Measurements from ENCODE around the gene CDC20. TPM values are rescaled to one million over a fixed set of nuclear protein-coding genes. Genes with fewer than 3 reads are reported as not detected.

The CDC20 gene
- total and polyA plus RNA-seq, 10 of the 15 experiments (the other 5 are each of a cell fraction or from before 2014, with no cell fraction given), result 36.3 to 347 (median 150) TPM

GRCh38 chr1:43329995-43330751 is 28.6 kb upstream of the CDC20 start:
- BruUV-seq (replicated peaks), result no TSS peak
- H4K20me1 ChIP-seq (ENCODE audit: control insufficient read depth, insufficient read depth), result no peaks in the 10 kb centered on the region
- H3K9ac ChIP-seq (ENCODE audit: control insufficient read depth, insufficient read depth, low read length), result no peak overlapping the region
- H3K36me3 ChIP-seq (ENCODE audit: control insufficient read depth in 2 of 2, insufficient read depth in 2 of 2, low read length in 1 of 2), result no peaks in the 10 kb centered on the region
- no peak for TF ChIP-seq ZNF622 (IDR thresholded peaks at IDR 0.05)
- peak; percentile 46; the same call in 1 of the 2 replicates for TF ChIP-seq ZNF24 (IDR thresholded peaks at IDR 0.05)
- TF ChIP-seq IKZF1 (conservative IDR thresholded peaks at IDR 0.05), result 0 out of 2 replicates have a peak, but pooled peaks have one; percentile 50
- TF ChIP-seq EGR1 (IDR thresholded peaks at IDR 0.05; ENCODE audit: borderline replicate concordance in 1 of 2, low read depth in 2 of 2, low read length in 2 of 2), result peak in 1 of 2 experiments; percentile 16; a peak in 1 of 3 replicates
- TF ChIP-seq IKZF2 (IDR thresholded peaks at IDR 0.05), result 0 out of 4 replicates have a peak, but pooled peaks of 1 of the 2 experiments have one; percentile 15
- 0 out of 2 replicates have a peak, but pooled peaks have one; percentile 47 for TF ChIP-seq IRF4 (IDR thresholded peaks at IDR 0.05; ENCODE audit: low read depth, low read length)
- TF ChIP-seq RUNX3 (IDR thresholded peaks at IDR 0.05; ENCODE audit: low read length), result peak; percentile 38; the same call in 1 of the 2 replicates
- TF ChIP-seq EED (IDR thresholded peaks at IDR 0.05; ENCODE audit: low read depth), result peak; percentile 60; the same call in 1 of the 2 replicates
- TF ChIP-seq NR2F1 (conservative IDR thresholded peaks at IDR 0.05), result no peak
- intact Hi-C loops (cut with micrococcal nuclease; ENCODE audit: unreplicated experiment) (no loop called here), in situ Hi-C loops (cut with MboI) (no loop called here)
- H3K4me2 ChIP-seq (ENCODE audit: control insufficient read depth, insufficient read depth), result no peak overlapping the region
- CTCF ChIA-PET, result interaction anchor here (0.6 to 1.2 kb wide), 4 partner anchors 38 to 103 kb away, joined by 3 read pairs; partner anchors contain the start of gene ELOVL1
- peak overlapping the region; percentile 43 for H2AFZ ChIP-seq (ENCODE audit: control insufficient read depth, low read depth, low read length)
- no peak for FAIRE-seq
- H3K79me2 ChIP-seq (ENCODE audit: control insufficient read depth, insufficient read depth, low read length), result no peaks in the 10 kb centered on the region
- H3K4me1 ChIP-seq (ENCODE audit: control insufficient read depth, insufficient read depth, low read length), result no peaks in the 10 kb centered on the region
- no peak overlapping the region for H3K4me3 ChIP-seq
- DNase-seq (ENCODE audit: low read depth, low spot score), result no peak
- RAD21 ChIA-PET (ENCODE audit: unreplicated experiment), result interaction anchor here (0.8 to 2.5 kb wide), 4 partner anchors 9 to 91 kb away, joined by 3 to 11 read pairs (median 4); partner anchors contain the start of gene CDC20
- WGBS (ENCODE audit: insufficient coverage, insufficient replicate concordance, low lambda C conversion rate, missing lambda C conversion rate), result 13% methylated on average over 6 of the region's 6 CpGs
- SMC1A ChIA-PET (ENCODE audit: uncharacterized antibody, unreplicated experiment), result interaction anchor here (0.6 to 1.9 kb wide), 7 partner anchors 9 to 117 kb away, joined by 3 to 11 read pairs (median 4); no protein-coding TSS in a partner anchor
- POLR2A ChIA-PET, result no interaction called here
- peak; percentile 86 for ATAC-seq
- no peaks in the 10 kb centered on the region; the same call in 1 of the 3 replicates for H3K9me3 ChIP-seq (replicated peaks; ENCODE audit: control insufficient read depth, insufficient read depth, low read length)
- H3K27ac ChIP-seq (ENCODE audit: control insufficient read depth, insufficient read depth), result no peak overlapping the region
- H3K27me3 ChIP-seq (replicated peaks in 1 of 2; ENCODE audit: control insufficient read depth in 2 of 2, insufficient read depth in 2 of 2, low read length in 1 of 2), result no peaks in the 10 kb centered on the region

Data from GM12878 (cell line).